ENCODE measurements around the gene PLD3. TPM values are rescaled to one million over a fixed set of nuclear protein-coding genes. Genes with fewer than 3 reads are reported as not detected.

The PLD3 gene
- total and polyA plus RNA-seq, 12 donors: 116 to 238 (median 169) TPM

- no peak overlapping the region for H3K27ac ChIP-seq
- H3K36me3 ChIP-seq: peaks cover 0 to 10% (median 0%) of the 10 kb centered on the region in 9 donors
- intact Hi-C loops (cut with DNase I): loop anchor here in 1 of 10 donors (10.0 kb wide), 1 partner anchor 212 kb away; no protein-coding TSS in a partner anchor
- DNase-seq (no peak), ATAC-seq (no peak)
- TF ChIP-seq, protein P1, sequence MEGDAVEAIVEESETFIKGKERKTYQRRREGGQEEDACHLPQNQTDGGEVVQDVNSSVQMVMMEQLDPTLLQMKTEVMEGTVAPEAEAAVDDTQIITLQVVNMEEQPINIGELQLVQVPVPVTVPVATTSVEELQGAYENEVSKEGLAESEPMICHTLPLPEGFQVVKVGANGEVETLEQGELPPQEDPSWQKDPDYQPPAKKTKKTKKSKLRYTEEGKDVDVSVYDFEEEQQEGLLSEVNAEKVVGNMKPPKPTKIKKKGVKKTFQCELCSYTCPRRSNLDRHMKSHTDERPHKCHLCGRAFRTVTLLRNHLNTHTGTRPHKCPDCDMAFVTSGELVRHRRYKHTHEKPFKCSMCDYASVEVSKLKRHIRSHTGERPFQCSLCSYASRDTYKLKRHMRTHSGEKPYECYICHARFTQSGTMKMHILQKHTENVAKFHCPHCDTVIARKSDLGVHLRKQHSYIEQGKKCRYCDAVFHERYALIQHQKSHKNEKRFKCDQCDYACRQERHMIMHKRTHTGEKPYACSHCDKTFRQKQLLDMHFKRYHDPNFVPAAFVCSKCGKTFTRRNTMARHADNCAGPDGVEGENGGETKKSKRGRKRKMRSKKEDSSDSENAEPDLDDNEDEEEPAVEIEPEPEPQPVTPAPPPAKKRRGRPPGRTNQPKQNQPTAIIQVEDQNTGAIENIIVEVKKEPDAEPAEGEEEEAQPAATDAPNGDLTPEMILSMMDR (IDR thresholded peaks at IDR 0.05): no peak
- no peaks in the 10 kb centered on the region for H3K27me3 ChIP-seq
- H3K4me1 ChIP-seq: peaks cover 0 to 11% (median 0%) of the 10 kb centered on the region in 9 donors
- WGBS, 2 donors: 48% methylated on average over 2 of the region's 2 CpGs
- H3K4me3 ChIP-seq: no peak overlapping the region
- H3K9me3 ChIP-seq: no peaks in the 10 kb centered on the region
Measured at GRCh38 chr19:40312533-40312932, 36.0 kb upstream of the PLD3 start.

DNA sequence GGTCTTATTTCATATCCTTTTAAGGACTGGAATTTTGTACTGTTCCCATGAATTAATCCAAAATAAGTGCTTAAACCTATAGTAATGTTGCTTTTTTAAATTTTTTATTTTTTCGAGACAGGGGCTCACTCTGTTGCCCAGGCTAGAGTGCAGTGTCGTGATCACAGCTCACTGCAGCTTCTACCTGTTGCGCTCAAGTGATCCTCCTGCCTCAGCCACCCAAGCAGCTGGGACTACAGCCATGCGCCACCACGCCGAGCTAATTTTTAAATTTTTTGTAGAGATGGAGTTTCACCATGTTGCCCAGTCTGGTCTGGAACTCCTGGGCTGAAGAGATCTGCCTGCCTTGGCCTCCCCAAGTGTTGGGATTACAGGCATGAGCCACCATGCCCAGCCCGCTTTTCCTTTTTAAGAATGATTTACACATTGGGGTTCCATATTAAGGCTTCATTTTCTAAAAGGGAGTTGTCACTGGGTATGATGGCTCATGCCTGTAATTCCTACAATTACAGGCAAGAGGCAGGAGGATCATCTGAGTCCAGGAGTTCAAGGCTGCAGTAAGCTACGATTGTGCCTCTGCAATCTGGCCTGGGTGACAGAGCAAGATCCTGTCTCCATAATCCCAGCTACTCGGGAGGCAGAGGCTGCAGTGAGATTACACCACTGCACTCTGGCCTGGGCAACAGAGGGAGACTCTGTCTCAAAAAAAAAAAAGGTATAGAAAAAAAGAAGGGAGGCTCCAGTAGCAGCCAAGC is 35.1 kb upstream of the PLD3 start:
- TF ChIP-seq, protein P1 (IDR thresholded peaks at IDR 0.05): no peak
- no peaks in the 10 kb centered on the region for H3K9me3 ChIP-seq
- no peak overlapping the region for H3K27ac ChIP-seq
- H3K4me3 ChIP-seq: no peak overlapping the region
- ATAC-seq (no peak), DNase-seq (no peak)
- 90 to 91% methylated on average over 9 of the region's 9 CpGs for whole genome bisulfite sequencing, 2 donors
- peaks cover 0 to 14% (median 0%) of the 10 kb centered on the region in 9 donors for H3K36me3 ChIP-seq
- no peaks in the 10 kb centered on the region for H3K27me3 ChIP-seq
- peaks cover 0 to 11% (median 0%) of the 10 kb centered on the region in 9 donors for H3K4me1 ChIP-seq
- intact Hi-C loops (cut with DNase I): loop anchor here in 1 of 10 donors (10.0 kb wide), 1 partner anchor 211 kb away; no protein-coding TSS in a partner anchor

DNA sequence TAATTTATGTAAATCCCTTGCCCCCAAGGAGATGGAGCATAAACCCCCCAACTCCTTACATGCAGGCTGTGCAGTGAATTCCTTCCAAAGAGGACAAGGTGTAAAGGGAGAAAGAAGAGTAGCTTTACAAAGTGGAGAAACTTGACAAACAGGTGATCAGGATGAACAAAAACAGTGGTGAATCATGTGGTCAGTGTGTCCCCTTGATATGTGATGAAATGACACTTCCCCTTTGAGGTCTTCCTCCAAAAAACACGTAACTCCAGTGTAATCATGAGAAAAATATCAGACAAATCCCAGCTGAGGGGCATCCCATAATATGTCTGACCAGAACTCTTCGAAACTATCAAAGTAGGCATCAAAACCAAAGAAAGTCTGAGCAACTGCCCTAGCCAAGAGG is 33.8 kb upstream of the PLD3 start:
- no peak overlapping the region for H3K27ac ChIP-seq
- DNase-seq (no peak), ATAC-seq (no peak)
- intact Hi-C loops (cut with DNase I): loop anchor here in 1 of 10 donors (10.0 kb wide), 1 partner anchor 210 kb away; no protein-coding TSS in a partner anchor
- no peaks in the 10 kb centered on the region for H3K9me3 ChIP-seq
- TF ChIP-seq, protein P1 (IDR thresholded peaks at IDR 0.05): no peak
- 85 to 86% methylated on average over 2 of the region's 2 CpGs for WGBS, 2 donors
- no peaks in the 10 kb centered on the region for H3K27me3 ChIP-seq
- peaks cover 0 to 24% (median 0%) of the 10 kb centered on the region in 9 donors for H3K36me3 ChIP-seq
- no peak overlapping the region for H3K4me3 ChIP-seq
- H3K4me1 ChIP-seq: peaks cover 0 to 11% (median 0%) of the 10 kb centered on the region in 9 donors

- H3K36me3 ChIP-seq: peaks cover 0 to 37% (median 3%) of the 10 kb centered on the region in 9 donors
- ATAC-seq (peak in 5 of 8 donors; percentile 21 to 37 (median 34)), DNase-seq (no peak)
- H3K9me3 ChIP-seq: no peaks in the 10 kb centered on the region
- TF ChIP-seq, protein P1 (IDR thresholded peaks at IDR 0.05): no peak
- H3K27ac ChIP-seq: peak overlapping the region in 1 of 10 donors; percentile 6
- no peak overlapping the region for H3K4me3 ChIP-seq
- 64 to 72% methylated on average over 5 of the region's 5 CpGs for WGBS, 2 donors
- no peaks in the 10 kb centered on the region for H3K27me3 ChIP-seq
- H3K4me1 ChIP-seq: peaks cover 0 to 17% (median 0%) of the 10 kb centered on the region in 9 donors
- intact Hi-C loops (cut with DNase I): loop anchor here in 1 of 10 donors (10.0 kb wide), 1 partner anchor 209 kb away; no protein-coding TSS in a partner anchor
Measured at GRCh38 chr19:40315812-40316470, 32.6 kb upstream of the PLD3 start.
